ENCODE results near the gene PPIH.
"Not testable (repeated sequence)": the region's sequence is repeated elsewhere in the genome, so short reads cannot be mapped to it uniquely, and the experiment has no call there.

PPIH gene

GRCh38 chr1:42682484-42682738 lies 24.2 kb downstream of the PPIH start:
- DNase-seq (ENCODE audit: low read depth in 2 of 2): peak in 1 of 2 donors; percentile 19

- peak; percentile 54 to 58 for DNase-seq (ENCODE audit: low read depth in 2 of 2)
Observed at GRCh38 chr1:42682739-42683531, 24.7 kb downstream of the PPIH start.

- DNase-seq (ENCODE audit: low read depth in 2 of 2): no peak
Observed at GRCh38 chr1:42684139-42684538, 25.9 kb downstream of the PPIH start.

GRCh38 chr1:42686418-42686817 lies 28.2 kb downstream of the PPIH start:
- no peak for DNase-seq (ENCODE audit: low read depth in 2 of 2)

DNA sequence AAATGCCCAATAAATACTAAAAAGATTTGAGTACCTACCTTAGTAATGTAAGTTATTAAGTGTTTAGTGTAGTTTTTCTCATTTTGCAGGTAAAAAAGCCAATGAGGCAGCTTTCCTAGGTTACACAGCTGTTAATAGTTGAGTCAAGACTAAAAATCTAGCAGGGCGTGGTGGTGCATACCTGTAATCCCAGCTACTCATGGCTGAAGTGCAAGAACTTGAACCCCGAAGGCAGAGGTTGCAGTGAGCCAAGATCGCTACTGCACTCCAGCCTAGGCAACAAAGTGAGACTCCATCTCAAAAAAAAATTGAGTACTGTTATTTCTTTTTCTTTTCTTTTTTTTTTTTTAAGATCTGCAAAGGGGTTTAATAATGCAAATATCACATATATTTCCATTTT lies 31.7 kb downstream of the PPIH start:
- no peak for DNase-seq (ENCODE audit: low read depth in 2 of 2)

- no peak for DNase-seq (ENCODE audit: low read depth in 2 of 2)
Observed at GRCh38 chr1:42690477-42691156, 32.4 kb downstream of the PPIH start.

DNA sequence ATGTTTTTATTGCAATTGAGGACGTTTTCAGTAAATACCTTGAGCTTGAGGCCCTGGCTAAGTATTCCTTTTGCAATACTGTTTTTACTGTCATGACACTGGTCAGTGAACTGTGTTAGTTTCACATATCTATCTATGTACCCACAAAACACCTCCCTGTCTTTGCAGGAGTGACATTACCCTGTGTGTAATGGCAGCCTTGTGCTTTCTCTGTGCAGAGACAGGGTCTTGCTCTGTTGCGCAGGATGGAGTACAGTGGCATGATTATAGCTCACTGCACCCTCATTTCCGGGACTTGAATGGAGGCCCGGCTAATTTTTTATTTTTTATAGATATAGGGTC lies 32.9 kb downstream of the PPIH start:
- no peak for DNase-seq (ENCODE audit: low read depth in 2 of 2)

DNA sequence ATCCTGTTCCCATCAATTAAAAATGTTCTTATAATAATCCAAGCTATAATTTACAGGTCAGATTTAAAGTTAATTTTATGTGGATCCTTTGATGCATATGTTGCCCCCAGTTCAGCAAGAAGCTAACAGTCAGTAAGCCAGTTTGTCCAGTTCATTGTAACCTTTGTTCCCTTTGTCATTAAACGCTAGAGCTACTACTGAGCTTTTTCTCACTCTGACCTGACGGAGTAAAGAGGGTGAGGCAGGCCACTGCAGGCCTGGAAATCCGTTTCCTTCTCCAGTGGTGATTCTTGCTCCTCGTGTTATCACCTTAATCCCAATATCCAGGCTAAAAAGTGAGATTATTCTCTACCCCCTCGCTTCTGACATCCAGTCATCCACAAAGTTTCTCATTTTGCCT lies 34.2 kb downstream of the PPIH start:
- no peak for DNase-seq (ENCODE audit: low read depth in 2 of 2)

DNA sequence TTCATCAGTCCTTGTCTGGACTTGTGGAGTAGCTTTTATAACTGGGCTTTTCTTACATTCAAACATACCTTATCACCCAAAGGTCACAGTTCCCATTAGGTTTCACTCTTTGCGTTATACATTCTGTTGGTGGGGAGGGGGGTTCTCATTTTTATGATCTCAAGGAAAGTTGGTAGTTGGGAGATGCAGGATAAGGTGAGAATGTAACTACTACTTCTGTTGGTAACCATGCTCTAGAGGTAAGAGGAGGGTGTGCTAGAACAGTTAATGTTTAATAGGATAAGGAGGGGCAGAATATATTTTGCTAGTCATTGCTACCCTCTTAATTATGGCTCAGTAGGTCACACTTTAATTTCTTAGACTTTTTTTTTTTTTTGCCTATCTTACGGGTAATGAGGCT lies 34.7 kb downstream of the PPIH start:
- no peak for DNase-seq (ENCODE audit: low read depth in 2 of 2)

GRCh38 chr1:42698081-42698813 lies 40.0 kb downstream of the PPIH start:
- DNase-seq (ENCODE audit: low read depth in 2 of 2): no peak

- no peak for DNase-seq (ENCODE audit: low read depth in 2 of 2)
Observed at GRCh38 chr1:42700006-42700405, 41.8 kb downstream of the PPIH start.

- DNase-seq (ENCODE audit: low read depth in 2 of 2): no peak
Observed at GRCh38 chr1:42703888-42704464, 45.8 kb downstream of the PPIH start.

- not testable (repeated sequence) for DNase-seq (ENCODE audit: low read depth in 2 of 2)
Observed at GRCh38 chr1:42712808-42713207, 54.6 kb downstream of the PPIH start.

DNA sequence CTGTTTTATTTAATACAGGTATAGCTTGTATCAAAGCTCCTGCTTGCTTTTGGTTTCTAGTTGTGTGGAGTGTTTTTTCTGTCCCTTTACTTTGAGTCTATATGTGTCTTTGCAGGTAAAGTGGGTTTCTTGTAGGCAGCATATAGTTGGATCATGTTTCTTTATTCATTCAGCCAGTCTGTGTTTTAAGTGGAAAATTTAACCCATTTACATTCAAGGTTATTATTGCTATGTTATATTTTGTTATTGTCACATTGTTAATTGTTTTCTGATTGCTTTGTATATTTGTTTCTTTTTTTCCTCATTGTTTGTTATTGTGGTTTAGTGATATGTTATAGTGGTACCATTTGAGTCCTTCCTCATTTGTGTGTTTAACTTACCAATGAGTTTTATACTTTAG lies 55.1 kb downstream of the PPIH start:
- no peak for DNase-seq (ENCODE audit: low read depth in 2 of 2)

DNA sequence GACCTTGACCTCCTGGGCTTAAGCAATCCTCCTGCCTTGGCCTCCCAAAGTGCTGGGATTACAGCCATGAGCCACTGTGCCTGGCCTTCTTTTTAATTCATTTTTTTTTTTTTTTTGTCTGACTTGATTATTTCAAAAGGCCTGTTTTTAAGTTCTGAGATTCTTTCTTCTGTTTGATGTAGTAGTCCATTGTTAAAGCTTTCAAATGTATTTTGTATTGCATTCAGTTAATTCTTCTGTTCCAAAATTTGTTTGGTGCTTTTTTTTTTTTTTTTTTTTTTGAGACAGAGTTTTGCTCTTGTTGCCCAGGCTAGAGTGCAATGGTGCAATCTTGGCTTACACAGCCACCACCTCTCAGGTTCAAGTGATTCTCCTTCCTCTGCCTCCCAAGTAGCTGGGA lies 56.2 kb downstream of the PPIH start:
- not testable (repeated sequence) for DNase-seq (ENCODE audit: low read depth in 2 of 2)

GRCh38 chr1:42720868-42721267 lies 62.6 kb downstream of the PPIH start:
- no peak for DNase-seq (ENCODE audit: low read depth in 2 of 2)

- no peak for DNase-seq (ENCODE audit: low read depth in 2 of 2)
Observed at GRCh38 chr1:42721926-42722325, 63.7 kb downstream of the PPIH start.

- DNase-seq (ENCODE audit: low read depth in 2 of 2): not testable (repeated sequence)
Observed at GRCh38 chr1:42722403-42722802, 64.2 kb downstream of the PPIH start.

GRCh38 chr1:42723511-42723910 lies 65.3 kb downstream of the PPIH start:
- DNase-seq (ENCODE audit: low read depth in 2 of 2): no peak

- DNase-seq (ENCODE audit: low read depth in 2 of 2): not testable (repeated sequence)
Observed at GRCh38 chr1:42725820-42726219, 67.6 kb downstream of the PPIH start.

All from stimulated activated CD8-positive, alpha-beta memory T cell treated with anti-CD3 and anti-CD28 coated beads, Interleukin-15, amount 100 ng/mL, for 48 hours (primary cell).